Calu3 (cell line): ENCODE results near the gene LHPP. TPM values are rescaled to one million over a fixed set of nuclear protein-coding genes. Genes with fewer than 3 reads are reported as not detected.

ENCODE experiments used
- BruUV-seq: library from RNA; stranded (reverse); fragments of 400-500 nt; replicated peaks from 2 replicates; lab custom pipeline; 2021; lab: Mats Ljungman, UMichigan
- CTCF ChIA-PET: fragments of 300-600 bp; sonication (Branson Sonifier 250); formaldehyde crosslinking; loops from one replicate; lab custom pipeline; 2022; ENCODE audit warnings: antibody characterized with exemption; lab: Charles Lee
- DNase-seq: peaks from one replicate; pipeline ENCODE4 v3.0.0; 2022
- H3K27ac Mint-ChIP-seq: one replicate; pipeline ENCODE4 v1.8.0; 2022; ENCODE audit warnings: mixed read lengths; ENCODE audit not compliant: unreplicated experiment
- H3K27me3 Mint-ChIP-seq: one replicate; pipeline ENCODE4 v1.8.0; 2022; ENCODE audit warnings: mixed read lengths; ENCODE audit not compliant: unreplicated experiment
- H3K36me3 Mint-ChIP-seq: one replicate; pipeline ENCODE4 v1.8.0; 2022; ENCODE audit warnings: mild to moderate bottlenecking, moderate library complexity, mixed read lengths; ENCODE audit not compliant: insufficient read depth, unreplicated experiment
- H3K4me1 Mint-ChIP-seq: one replicate; pipeline ENCODE4 v1.8.0; 2022; ENCODE audit warnings: mild to moderate bottlenecking, low read depth, mixed read lengths; ENCODE audit not compliant: unreplicated experiment
- H3K4me3 Mint-ChIP-seq: one replicate; pipeline ENCODE4 v1.8.0; 2022; ENCODE audit warnings: mild to moderate bottlenecking, low read depth, moderate library complexity, mixed read lengths; ENCODE audit not compliant: unreplicated experiment
- H3K9me3 Mint-ChIP-seq: one replicate; pipeline ENCODE4 v1.8.0; 2022; ENCODE audit warnings: low read depth, mixed read lengths; ENCODE audit not compliant: unreplicated experiment
- intact Hi-C: fragments of 100-400 bp; cut with micrococcal nuclease; formaldehyde crosslinking; loops from one replicate; pipeline ENCODE4 v1.10.0; 2022; ENCODE audit not compliant: unreplicated experiment
- total RNA-seq: library from RNA; stranded (reverse); gene quantifications from 2 replicates; pipeline ENCODE4 v1.2.3, GENCODE V29; 2022
- TF ChIP-seq, protein P1 (sequence below): fragments of 200-600 bp; IDR thresholded peaks from one replicate; pipeline ENCODE4 v1.8.0; 2022; ENCODE audit warnings: antibody characterized with exemption; ENCODE audit not compliant: unreplicated experiment

LHPP gene
- total RNA-seq, 1 experiment from 2014 or later: 12.0 TPM

DNA sequence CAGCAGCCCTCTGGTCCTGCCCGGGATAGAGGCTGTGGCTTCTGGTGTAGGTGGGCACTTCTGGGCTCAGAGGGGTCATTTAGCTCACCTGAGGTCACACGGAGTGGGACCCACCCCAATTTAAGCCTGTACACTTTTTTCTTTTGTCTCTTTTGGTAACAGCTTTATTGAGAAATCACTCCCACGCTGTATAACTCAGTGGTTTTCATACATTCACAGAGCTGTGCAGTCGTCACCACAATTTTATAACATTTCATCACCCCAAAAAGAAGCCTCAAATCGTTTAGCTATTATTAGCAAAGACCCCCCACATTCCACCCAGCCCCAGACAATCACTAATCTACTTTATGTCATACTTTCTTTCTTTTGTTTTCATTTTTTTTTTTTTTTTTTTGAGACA, 62.3 kb downstream of the LHPP start:
- intact Hi-C loops: no loop called here
- Mint-ChIP-seq H3K27ac (no peak overlapping the region), H3K4me1 (peaks cover 8% of the 10 kb centered on the region), H3K4me3 (no peak overlapping the region), H3K9me3 (no peaks in the 10 kb centered on the region), H3K36me3 (no peaks in the 10 kb centered on the region), H3K27me3 (no peaks in the 10 kb centered on the region)
- no peak for DNase-seq
- BruUV-seq: no TSS peak
- CTCF ChIA-PET: no interaction called here
- TF ChIP-seq, protein P1, sequence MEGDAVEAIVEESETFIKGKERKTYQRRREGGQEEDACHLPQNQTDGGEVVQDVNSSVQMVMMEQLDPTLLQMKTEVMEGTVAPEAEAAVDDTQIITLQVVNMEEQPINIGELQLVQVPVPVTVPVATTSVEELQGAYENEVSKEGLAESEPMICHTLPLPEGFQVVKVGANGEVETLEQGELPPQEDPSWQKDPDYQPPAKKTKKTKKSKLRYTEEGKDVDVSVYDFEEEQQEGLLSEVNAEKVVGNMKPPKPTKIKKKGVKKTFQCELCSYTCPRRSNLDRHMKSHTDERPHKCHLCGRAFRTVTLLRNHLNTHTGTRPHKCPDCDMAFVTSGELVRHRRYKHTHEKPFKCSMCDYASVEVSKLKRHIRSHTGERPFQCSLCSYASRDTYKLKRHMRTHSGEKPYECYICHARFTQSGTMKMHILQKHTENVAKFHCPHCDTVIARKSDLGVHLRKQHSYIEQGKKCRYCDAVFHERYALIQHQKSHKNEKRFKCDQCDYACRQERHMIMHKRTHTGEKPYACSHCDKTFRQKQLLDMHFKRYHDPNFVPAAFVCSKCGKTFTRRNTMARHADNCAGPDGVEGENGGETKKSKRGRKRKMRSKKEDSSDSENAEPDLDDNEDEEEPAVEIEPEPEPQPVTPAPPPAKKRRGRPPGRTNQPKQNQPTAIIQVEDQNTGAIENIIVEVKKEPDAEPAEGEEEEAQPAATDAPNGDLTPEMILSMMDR: no peak

GRCh38 chr10:124524991-124525653, 63.5 kb downstream of the LHPP start:
- no TSS peak for BruUV-seq
- intact Hi-C loops: no loop called here
- H3K27me3 Mint-ChIP-seq: no peaks in the 10 kb centered on the region
- no peak overlapping the region for H3K4me3 Mint-ChIP-seq
- peaks cover 8% of the 10 kb centered on the region for H3K4me1 Mint-ChIP-seq
- TF ChIP-seq, protein P1: no peak
- H3K9me3 Mint-ChIP-seq: no peaks in the 10 kb centered on the region
- CTCF ChIA-PET: no interaction called here
- DNase-seq: no peak
- no peak overlapping the region for H3K27ac Mint-ChIP-seq
- H3K36me3 Mint-ChIP-seq: peaks cover 2% of the 10 kb centered on the region

- no peak overlapping the region for H3K4me3 Mint-ChIP-seq
- CTCF ChIA-PET: no interaction called here
- BruUV-seq: no TSS peak
- H3K27me3 Mint-ChIP-seq: no peaks in the 10 kb centered on the region
- intact Hi-C loops: no loop called here
- H3K36me3 Mint-ChIP-seq: peaks cover 7% of the 10 kb centered on the region
- DNase-seq: no peak
- no peak overlapping the region for H3K27ac Mint-ChIP-seq
- H3K9me3 Mint-ChIP-seq: no peaks in the 10 kb centered on the region
- peaks cover 8% of the 10 kb centered on the region for H3K4me1 Mint-ChIP-seq
- TF ChIP-seq, protein P1: no peak
Measured at GRCh38 chr10:124525751-124526600, 64.4 kb downstream of the LHPP start.

- Mint-ChIP-seq H3K4me3 (no peak overlapping the region), H3K27me3 (no peaks in the 10 kb centered on the region), H3K9me3 (no peaks in the 10 kb centered on the region), H3K36me3 (peaks cover 7% of the 10 kb centered on the region), H3K4me1 (peaks cover 8% of the 10 kb centered on the region), H3K27ac (no peak overlapping the region)
- no TSS peak for BruUV-seq
- TF ChIP-seq, protein P1: no peak
- no peak for DNase-seq
- CTCF ChIA-PET: no interaction called here
- intact Hi-C loops: no loop called here
Measured at GRCh38 chr10:124526621-124527267, 65.1 kb downstream of the LHPP start.
